Activated T-cell treated with anti-CD3 and anti-CD28 coated beads, Interleukin-2, amount 50 U/mL, for 72 hours (primary cell): ENCODE measurements around the gene ACVR1. TPM values are rescaled to one million over a fixed set of nuclear protein-coding genes. Genes with fewer than 3 reads are reported as not detected.
A peak's percentile ranks its signal among the peaks of the same experiment; 100 is the strongest.
"Not testable (repeated sequence)": the region's sequence is repeated elsewhere in the genome, so short reads cannot be mapped to it uniquely, and the experiment has no call there.

Experiments used
- ATAC-seq, 2 donors: fragments of 150-1000 bp; cut with Tn5 transposase; replicated peaks in 1 of 2; 2 replicates each; pipeline ENCODE4 v1.10.0; 2021; ENCODE audit warnings: moderate library complexity in 2 of 2, mild to moderate bottlenecking in 1 of 2
- DNase-seq, 2 donors: peaks; one replicate each; pipeline ENCODE4 v3.0.0; 2021 to 2022; ENCODE audit warnings: mixed read lengths in 1 of 2
- H3K27ac Mint-ChIP-seq: one replicate; pipeline ENCODE4 v1.8.0; 2022; ENCODE audit warnings: mild to moderate bottlenecking, moderate library complexity, mixed read lengths
- H3K27me3 Mint-ChIP-seq: one replicate; pipeline ENCODE4 v1.8.0; 2022; ENCODE audit warnings: low read depth, mixed read lengths
- H3K36me3 Mint-ChIP-seq, 2 donors: one replicate each; pipeline ENCODE4 v1.8.0; 2022; ENCODE audit warnings: mixed read lengths in 2 of 2, mild to moderate bottlenecking in 1 of 2; ENCODE audit not compliant: insufficient read depth in 2 of 2
- H3K4me1 Mint-ChIP-seq: one replicate; pipeline ENCODE4 v1.8.0; 2022; ENCODE audit warnings: low read depth, mixed read lengths
- H3K4me3 Mint-ChIP-seq, 2 donors: one replicate each; pipeline ENCODE4 v1.8.0; 2022; ENCODE audit warnings: mild to moderate bottlenecking in 2 of 2, mixed read lengths in 2 of 2, moderate library complexity in 2 of 2
- H3K9me3 Mint-ChIP-seq, 2 donors: one replicate each; pipeline ENCODE4 v1.8.0; 2022; ENCODE audit warnings: mixed read lengths in 2 of 2
- total RNA-seq, 2 donors: library from RNA; stranded (reverse); gene quantifications; one replicate each; pipeline ENCODE4 v1.2.3, GENCODE V29; 2022

Gene ACVR1
- total RNA-seq, 2 donors from 2014 or later, result 28.3 to 29.7 TPM

DNA sequence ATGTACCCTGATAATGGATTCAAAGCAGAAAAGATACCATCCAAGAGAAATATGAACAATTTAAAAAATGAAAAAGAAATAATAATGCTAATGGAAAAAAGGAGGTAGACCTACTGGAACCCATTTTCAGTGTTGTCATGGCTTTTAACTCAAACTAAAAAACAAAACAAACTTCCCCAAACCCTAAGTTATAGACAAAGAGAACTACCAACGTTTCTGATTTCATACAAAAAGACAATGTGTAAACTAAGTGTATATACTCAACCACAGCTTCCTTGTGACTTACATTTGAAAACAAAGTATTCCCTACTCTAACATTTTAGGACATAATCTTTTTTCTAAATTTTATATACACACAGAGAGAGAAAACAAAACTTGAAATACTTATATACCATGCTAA, 45.9 kb downstream of the ACVR1 start:
- Mint-ChIP-seq H3K4me3 (no peak overlapping the region), H3K27ac (peak overlapping the region; percentile 28), H3K27me3 (no peaks in the 10 kb centered on the region), H3K4me1 (peaks cover 23% of the 10 kb centered on the region), H3K9me3 (no peaks in the 10 kb centered on the region), H3K36me3 (peaks cover 2 to 14% of the 10 kb centered on the region in 2 donors)
- ATAC-seq, result no peak
- DNase-seq, result no peak

DNA sequence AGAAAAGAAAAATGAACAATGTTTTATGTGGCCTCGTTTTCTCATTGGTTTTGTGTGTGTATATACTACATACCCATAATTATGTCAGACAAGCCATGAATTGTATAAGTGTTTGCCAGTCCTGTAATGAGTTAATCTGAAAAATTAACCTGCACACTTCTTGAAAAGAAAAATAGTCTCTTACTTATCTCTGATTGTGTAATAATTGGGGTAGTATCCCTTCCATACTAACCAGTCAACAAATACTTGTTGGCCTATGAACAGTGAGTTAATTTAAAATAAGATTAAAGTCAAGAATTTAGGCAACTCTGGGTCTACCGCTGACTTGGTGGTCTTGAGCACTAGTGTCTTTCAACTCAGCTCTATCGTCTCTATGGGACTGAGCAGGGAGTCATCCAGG, 48.8 kb downstream of the ACVR1 start:
- Mint-ChIP-seq H3K27ac (no peak overlapping the region), H3K36me3 (peaks cover 2 to 15% of the 10 kb centered on the region in 2 donors), H3K27me3 (no peaks in the 10 kb centered on the region), H3K4me1 (peaks cover 22% of the 10 kb centered on the region), H3K9me3 (no peaks in the 10 kb centered on the region), H3K4me3 (no peak overlapping the region)
- DNase-seq, result no peak
- ATAC-seq, result no peak

DNA sequence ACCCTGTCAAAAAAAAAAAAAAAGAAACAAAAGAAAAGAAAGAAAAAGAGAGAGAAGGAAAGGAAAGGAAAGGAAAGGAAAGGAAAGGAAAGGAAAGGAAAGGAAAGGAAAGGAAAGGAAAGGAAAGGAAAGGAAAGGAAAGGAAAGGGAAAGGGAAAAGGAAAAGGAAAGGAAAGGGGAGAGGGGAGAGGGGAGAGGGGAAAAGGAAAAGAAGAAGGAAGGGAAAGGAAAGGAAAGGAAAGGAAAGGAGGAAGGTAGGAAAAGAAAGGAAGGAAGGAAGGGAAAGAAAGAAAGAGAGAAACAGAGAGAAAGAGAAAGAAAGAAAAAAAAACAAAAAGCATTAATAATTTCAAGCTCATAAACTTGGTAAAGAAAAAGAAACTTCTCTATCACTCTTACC, 49.5 kb downstream of the ACVR1 start:
- not testable (repeated sequence) for H3K27me3 Mint-ChIP-seq, H3K9me3 Mint-ChIP-seq, H3K4me3 Mint-ChIP-seq, DNase-seq, ATAC-seq
- Mint-ChIP-seq H3K27ac (peak overlapping the region; percentile 45), H3K36me3 (peaks cover 2 to 15% of the 10 kb centered on the region in 2 donors), H3K4me1 (peaks cover 15% of the 10 kb centered on the region)

DNA sequence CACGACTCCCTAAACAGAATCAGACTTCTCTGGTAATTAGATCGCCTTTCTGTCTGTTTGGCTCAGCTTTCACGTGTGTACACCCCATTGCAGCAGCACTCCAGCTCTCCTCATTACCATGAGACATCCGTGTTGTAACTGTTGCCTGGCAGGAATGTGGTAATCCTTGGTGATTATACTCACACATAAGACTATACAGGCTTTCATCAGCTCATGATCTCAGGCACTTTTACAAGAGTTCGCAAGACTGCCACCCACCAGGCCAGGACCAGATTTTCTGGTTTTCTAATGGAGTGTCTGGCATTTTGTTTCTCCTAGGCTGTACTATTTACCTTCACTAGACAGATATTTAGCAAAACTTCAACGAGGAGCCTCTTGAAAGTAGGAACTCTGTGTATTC, 50.2 kb downstream of the ACVR1 start:
- Mint-ChIP-seq H3K9me3 (no peaks in the 10 kb centered on the region), H3K27ac (no peak overlapping the region), H3K4me3 (no peak overlapping the region), H3K27me3 (no peaks in the 10 kb centered on the region), H3K4me1 (peaks cover 7% of the 10 kb centered on the region), H3K36me3 (peaks cover 2 to 15% of the 10 kb centered on the region in 2 donors)
- ATAC-seq, result no peak
- DNase-seq, result no peak

DNA sequence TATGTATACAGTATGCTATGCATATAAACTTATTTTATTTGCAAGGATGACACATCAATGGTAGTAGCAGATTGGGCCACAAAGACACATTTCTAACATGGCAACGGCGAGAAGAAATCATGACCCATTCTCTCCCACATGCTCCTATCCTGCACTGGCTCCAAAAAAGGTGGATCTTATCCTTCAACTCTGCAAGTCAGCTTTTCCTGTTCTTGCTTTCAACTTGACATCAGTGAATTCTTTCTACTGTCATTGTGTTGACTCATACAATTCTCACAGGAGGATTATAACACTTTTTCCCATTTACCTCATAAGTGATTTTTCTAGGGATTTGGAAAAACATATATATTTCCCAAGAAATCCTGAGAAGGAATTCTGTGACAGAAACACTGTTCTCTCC, 53.1 kb downstream of the ACVR1 start:
- H3K4me3 Mint-ChIP-seq, result no peak overlapping the region
- no peak for DNase-seq
- ATAC-seq, result no peak
- H3K27ac Mint-ChIP-seq, result no peak overlapping the region
- H3K27me3 Mint-ChIP-seq, result no peaks in the 10 kb centered on the region
- H3K9me3 Mint-ChIP-seq, result no peaks in the 10 kb centered on the region
- H3K36me3 Mint-ChIP-seq, result peaks cover 6 to 9% of the 10 kb centered on the region in 2 donors
- H3K4me1 Mint-ChIP-seq, result peaks cover 5% of the 10 kb centered on the region

DNA sequence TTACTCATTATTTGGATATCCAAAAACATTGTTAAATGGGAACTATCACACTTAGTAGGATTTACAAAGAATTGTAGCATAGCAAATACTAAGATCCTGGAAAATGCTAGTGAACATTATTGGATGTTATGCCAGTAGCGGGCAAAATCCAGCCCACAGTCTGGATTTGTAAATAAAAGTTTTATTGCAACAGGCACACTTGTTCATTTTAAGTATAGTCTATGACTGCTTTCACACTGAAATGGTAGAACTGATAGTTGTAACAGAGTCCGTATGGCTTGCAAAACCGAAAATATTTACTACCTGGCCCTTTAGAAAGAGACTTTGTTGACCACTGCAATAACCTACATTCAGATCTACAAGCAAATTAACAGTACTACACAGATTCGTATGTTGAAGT, 53.6 kb downstream of the ACVR1 start:
- Mint-ChIP-seq H3K27ac (no peak overlapping the region), H3K4me1 (peaks cover 5% of the 10 kb centered on the region), H3K9me3 (no peaks in the 10 kb centered on the region), H3K27me3 (no peaks in the 10 kb centered on the region), H3K36me3 (peaks cover 9 to 11% of the 10 kb centered on the region in 2 donors), H3K4me3 (no peak overlapping the region)
- no peak for DNase-seq
- no peak for ATAC-seq

DNA sequence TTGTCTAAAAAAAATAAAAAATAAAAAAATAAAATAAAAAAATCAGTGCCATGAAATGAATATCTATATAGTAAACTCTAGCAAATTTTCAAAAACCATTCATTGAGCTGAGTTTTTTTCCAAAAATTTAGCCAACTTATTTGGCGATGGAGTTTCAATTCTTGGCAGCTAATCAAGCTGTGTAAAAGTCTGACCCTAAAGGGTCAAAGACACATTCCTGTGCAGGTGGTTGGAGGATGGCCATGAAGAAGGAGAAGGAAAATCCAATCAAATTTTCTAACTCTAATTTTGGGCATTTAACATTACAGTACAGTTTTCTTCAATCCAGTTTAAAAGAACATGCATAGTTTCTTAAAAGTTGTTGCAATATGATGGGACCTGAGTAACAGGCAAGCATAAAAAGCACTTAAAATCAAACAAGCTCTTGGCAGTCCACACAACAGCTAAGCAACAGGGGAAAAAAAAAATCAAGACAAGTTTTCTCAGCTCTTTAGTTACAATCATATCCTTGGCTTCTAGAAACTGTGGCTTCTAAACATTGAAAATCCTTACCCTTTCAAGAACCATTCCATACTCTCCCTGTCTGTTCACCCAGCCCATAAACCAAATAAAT, 54.5 kb downstream of the ACVR1 start:
- H3K4me3 Mint-ChIP-seq, result no peak overlapping the region
- H3K4me1 Mint-ChIP-seq, result peaks cover 5% of the 10 kb centered on the region
- H3K36me3 Mint-ChIP-seq, result peaks cover 10 to 15% of the 10 kb centered on the region in 2 donors
- no peaks in the 10 kb centered on the region for H3K27me3 Mint-ChIP-seq
- no peak for DNase-seq
- ATAC-seq, result no peak
- no peaks in the 10 kb centered on the region for H3K9me3 Mint-ChIP-seq
- no peak overlapping the region for H3K27ac Mint-ChIP-seq

DNA sequence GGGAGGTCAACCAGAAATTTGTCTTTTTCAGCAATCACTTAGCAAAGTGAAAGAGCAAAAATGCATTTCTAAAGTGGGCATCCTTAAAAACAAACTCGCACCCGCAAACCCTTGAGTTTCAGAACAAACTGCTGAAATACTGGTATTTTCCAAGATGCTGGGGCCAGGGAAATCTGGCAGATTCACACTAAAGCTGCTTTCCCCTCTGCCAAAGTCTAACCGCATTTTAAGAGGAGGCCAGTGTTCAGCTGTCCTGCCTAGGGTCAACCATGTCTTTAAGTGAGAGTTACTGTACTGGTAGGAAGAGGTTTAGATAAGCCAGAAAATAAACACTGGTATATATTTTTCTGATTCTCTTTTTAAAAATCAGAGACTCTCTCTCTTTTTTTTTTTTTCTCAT, 55.9 kb downstream of the ACVR1 start:
- Mint-ChIP-seq H3K27ac (no peak overlapping the region), H3K4me1 (no peaks in the 10 kb centered on the region), H3K4me3 (no peak overlapping the region), H3K27me3 (no peaks in the 10 kb centered on the region), H3K9me3 (no peaks in the 10 kb centered on the region), H3K36me3 (peaks cover 5 to 20% of the 10 kb centered on the region in 2 donors)
- ATAC-seq, result no peak
- no peak for DNase-seq

DNA sequence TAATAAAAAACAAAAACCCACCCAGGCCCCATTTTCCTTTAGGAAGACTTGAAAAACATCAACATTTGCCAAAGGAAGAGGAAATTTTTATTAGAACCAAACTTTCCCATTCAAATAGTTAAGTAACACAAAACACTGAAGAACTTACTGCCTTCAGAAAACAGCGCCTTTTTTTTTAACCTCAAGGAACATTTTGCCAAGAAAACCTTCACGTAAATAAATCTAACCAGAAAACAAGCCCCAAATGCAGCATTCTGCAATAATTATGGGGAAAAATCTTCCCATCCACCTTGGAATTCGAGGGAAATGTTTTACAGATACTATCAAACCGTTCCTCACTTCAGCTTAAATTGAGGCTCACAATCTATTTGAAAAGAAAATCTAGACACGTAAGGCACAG, 56.4 kb downstream of the ACVR1 start:
- no peak for ATAC-seq
- Mint-ChIP-seq H3K4me3 (no peak overlapping the region), H3K27ac (no peak overlapping the region), H3K4me1 (no peaks in the 10 kb centered on the region), H3K27me3 (no peaks in the 10 kb centered on the region), H3K9me3 (no peaks in the 10 kb centered on the region), H3K36me3 (peaks cover 5 to 20% of the 10 kb centered on the region in 2 donors)
- no peak for DNase-seq

DNA sequence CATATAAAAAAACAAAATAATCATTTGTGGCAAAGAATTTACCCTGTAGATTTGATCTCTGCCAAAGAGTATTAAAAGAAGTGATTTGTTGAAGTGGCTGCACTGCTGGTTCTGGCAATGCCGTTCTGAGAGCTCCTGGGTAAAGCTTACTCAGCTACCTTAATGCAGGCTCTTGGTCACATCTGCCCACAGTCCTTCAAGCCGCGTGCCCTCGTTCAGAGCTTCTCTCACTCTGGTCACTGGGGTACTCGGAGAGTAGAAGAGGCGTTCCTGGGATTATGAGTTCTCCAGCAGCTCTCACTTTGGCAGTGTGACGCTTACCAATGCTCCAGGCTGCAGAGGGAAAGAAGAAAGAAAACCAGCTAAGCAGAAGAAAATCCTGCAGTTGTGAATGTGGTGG, 57.9 kb downstream of the ACVR1 start:
- Mint-ChIP-seq H3K4me3 (no peak overlapping the region), H3K9me3 (no peaks in the 10 kb centered on the region), H3K36me3 (peaks cover 4 to 24% of the 10 kb centered on the region in 2 donors), H3K4me1 (no peaks in the 10 kb centered on the region), H3K27ac (no peak overlapping the region), H3K27me3 (no peaks in the 10 kb centered on the region)
- ATAC-seq, result no peak
- no peak for DNase-seq

DNA sequence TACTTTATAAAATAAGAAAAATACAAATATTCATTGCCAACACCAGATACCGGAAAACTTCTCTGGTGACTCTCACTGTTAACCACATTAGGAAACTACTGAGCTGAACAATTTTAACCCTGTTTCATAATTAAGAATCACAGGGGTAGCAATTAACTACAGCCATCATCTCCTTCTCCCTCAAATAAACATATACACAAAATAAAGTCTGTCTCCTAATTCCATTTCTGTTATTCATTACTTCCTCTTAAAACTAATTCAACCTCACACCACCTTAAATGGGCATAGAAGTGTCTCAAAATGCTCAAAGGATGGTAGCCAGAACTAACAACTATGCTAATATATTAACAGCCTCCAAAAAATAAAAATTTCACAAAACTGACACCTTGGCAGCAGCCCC, 60.7 kb downstream of the ACVR1 start:
- Mint-ChIP-seq H3K36me3 (peaks cover 7 to 31% of the 10 kb centered on the region in 2 donors), H3K9me3 (no peaks in the 10 kb centered on the region), H3K4me3 (no peak overlapping the region), H3K4me1 (peaks cover 9% of the 10 kb centered on the region), H3K27me3 (no peaks in the 10 kb centered on the region), H3K27ac (no peak overlapping the region)
- ATAC-seq (no peak), DNase-seq (no peak)

DNA sequence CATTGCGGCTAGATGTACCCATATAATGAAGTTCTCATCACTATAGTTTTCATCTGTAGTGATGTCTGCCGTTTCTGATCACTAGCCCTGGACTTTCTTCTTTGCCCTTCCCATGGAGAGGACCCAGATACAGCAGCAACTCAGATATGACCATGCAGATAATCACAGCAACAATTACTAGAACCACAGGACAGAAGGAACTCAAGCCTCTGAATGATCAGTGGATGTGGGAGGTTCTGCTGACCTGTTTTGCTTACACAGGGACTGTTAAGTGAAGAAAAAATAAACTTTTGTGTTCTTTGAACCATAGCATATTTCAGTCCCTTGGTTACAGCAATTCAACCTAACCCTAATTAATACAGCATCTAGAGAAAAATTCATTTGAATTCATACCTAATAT, 62.7 kb downstream of the ACVR1 start:
- no peak for ATAC-seq
- Mint-ChIP-seq H3K4me1 (peaks cover 14% of the 10 kb centered on the region), H3K27me3 (no peaks in the 10 kb centered on the region), H3K36me3 (peaks cover 9 to 33% of the 10 kb centered on the region in 2 donors), H3K4me3 (no peak overlapping the region), H3K9me3 (no peaks in the 10 kb centered on the region), H3K27ac (no peak overlapping the region)
- no peak for DNase-seq

DNA sequence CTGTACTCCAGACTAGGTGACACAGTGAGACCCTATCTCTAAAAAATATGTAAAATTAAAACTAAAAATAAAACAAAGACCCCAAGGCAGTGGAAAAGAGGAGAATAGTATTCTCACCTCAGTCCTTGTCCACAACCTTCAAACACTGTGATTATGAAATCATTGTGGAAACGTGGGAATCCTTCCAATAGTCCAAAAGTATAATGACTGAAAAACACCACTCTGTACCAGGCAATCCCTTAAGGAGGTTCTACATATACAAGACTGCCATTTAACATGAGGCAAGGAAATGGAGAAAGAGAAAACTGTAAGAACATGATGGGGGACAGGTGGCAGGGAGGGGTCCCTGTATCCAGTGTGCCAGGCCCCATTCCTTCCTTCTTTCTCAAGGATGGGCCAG, 66.1 kb downstream of the ACVR1 start:
- no peaks in the 10 kb centered on the region for H3K9me3 Mint-ChIP-seq
- no peak overlapping the region for H3K27ac Mint-ChIP-seq
- peaks cover 32% of the 10 kb centered on the region for H3K4me1 Mint-ChIP-seq

DNA sequence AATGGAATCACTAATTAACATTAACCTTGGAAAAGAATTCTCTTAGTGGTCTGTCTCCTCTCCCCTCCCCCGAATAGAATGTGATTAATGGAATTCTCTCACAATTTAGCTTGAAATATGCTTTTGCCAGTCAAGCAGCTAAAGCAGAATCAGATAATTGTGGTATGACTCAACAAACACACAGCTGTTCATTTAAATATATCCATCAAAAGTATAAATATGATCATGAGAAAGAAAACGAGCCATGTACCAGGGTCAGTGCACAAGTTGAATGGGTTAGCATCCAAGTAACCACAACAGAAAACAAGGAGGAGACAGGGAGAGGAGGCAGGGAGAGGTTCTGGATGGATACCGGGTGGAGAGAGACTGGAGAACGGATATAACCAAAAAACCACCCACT, 66.9 kb downstream of the ACVR1 start:
- Mint-ChIP-seq H3K36me3 (peaks cover 11 to 18% of the 10 kb centered on the region in 2 donors), H3K4me1 (peaks cover 32% of the 10 kb centered on the region)

More for the DNA sequence above, 66.1 kb downstream of the ACVR1 start:
- DNase-seq (no peak), ATAC-seq (no peak)
- Mint-ChIP-seq H3K4me3 (no peak overlapping the region), H3K27me3 (no peaks in the 10 kb centered on the region), H3K36me3 (peaks cover 11 to 18% of the 10 kb centered on the region in 2 donors)

More for the DNA sequence above, 66.9 kb downstream of the ACVR1 start:
- peak overlapping the region; percentile 14 for H3K27ac Mint-ChIP-seq
- no peaks in the 10 kb centered on the region for H3K9me3 Mint-ChIP-seq
- DNase-seq (no peak), ATAC-seq (no peak)
- H3K4me3 Mint-ChIP-seq, result no peak overlapping the region
- H3K27me3 Mint-ChIP-seq, result no peaks in the 10 kb centered on the region
